ENCODE results near the gene NINJ2.

DNA sequence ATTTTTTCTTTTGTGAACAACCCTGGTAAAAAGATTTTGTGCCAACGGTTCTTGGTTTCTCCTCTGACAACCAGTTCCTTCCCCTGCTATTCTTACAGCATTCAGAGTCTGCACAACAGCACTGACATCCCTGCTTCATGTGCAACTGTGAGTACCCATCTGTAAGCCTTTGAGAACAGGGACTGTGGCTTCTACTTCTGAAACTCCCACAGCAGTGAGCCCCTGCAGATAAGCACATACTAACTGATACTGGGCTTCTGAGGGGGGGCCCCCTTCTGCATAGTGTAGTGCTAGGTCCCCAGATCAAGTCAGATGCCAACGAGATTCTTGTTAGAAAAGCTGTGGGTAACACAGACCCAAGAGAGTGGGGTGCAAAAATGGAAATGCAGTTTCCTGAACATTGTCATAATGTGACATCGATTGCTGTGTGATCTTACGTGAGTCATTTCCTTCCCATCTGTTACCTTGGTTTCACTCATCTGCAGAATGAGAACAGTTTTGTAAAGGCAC, 11.1 kb upstream of the NINJ2 start:
- no peak for TF ChIP-seq CTCF (IDR thresholded peaks at IDR 0.05)
- TF ChIP-seq POLR2A (IDR thresholded peaks at IDR 0.05) = no peak
